ENCODE measurements around the gene USP13. TPM values are rescaled to one million over a fixed set of nuclear protein-coding genes. Genes with fewer than 3 reads are reported as not detected.
"Not testable (repeated sequence)": the region's sequence is repeated elsewhere in the genome, so short reads cannot be mapped to it uniquely, and the experiment has no call there.

Gene USP13
- total RNA-seq, 1 donor from 2014 or later, result 9.1 TPM

DNA sequence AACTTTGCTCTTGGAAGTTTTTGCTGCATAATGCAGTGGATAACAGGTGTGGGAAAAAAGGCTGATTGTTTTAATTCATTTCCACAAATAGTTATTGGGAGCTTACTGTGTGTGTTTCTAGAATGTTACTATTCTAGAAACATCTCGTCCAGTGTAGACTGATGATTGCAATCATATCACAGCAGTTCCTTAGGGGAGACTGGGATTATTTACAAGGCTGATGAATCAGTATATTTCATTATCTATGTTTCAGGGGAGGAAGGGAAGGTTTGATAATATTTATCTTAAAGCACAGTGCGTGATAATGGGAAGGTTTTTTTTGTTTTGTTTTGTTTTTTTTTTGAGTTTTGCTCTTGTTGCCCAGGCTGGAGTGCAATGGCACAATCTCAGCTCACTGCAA, 2.4 kb downstream of the USP13 start:
- DNase-seq (ENCODE audit: low spot score), result no peak

GRCh38 chr3:179658606-179659005, 5.8 kb downstream of the USP13 start:
- no peak for DNase-seq (ENCODE audit: low spot score)

DNA sequence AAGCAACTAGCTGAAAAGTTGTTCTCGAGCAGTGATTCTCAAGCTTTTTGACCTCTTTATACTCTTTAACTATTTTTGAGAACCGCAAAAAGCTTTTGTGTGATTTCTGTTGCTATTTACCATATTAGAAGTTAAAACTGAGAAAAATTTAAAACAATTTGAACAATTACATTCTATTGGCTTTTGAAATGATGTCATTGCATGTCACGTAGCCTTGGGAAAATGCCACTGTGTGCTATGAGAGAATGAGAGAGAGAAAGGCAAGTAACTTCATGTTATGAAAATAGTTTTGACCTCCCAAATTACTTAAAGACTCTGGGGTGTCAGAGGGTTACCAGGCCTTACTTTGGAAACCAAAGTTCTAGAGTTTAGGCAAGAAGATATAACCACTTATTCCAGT, 8.0 kb downstream of the USP13 start:
- no peak for DNase-seq (ENCODE audit: low spot score)

DNA sequence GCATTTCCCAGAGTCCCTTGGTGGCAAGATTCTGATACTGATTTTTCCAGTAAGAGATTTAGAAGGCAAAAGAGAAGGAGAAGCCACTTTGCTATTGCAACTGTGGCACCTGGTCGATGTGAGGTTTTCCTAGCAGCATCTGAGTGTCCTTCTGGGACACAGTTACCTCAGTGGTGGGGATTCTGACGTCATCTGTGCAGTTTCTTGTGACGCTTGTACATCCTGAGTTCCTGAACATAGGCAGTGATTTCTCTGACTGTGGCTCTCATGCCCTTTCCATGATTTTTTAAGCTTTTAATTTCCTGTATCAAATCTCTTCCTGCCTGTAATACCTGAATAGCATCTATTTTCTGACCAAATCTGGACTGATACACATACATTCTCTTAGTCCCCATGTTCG, 8.9 kb downstream of the USP13 start:
- no peak for DNase-seq (ENCODE audit: low spot score)

DNA sequence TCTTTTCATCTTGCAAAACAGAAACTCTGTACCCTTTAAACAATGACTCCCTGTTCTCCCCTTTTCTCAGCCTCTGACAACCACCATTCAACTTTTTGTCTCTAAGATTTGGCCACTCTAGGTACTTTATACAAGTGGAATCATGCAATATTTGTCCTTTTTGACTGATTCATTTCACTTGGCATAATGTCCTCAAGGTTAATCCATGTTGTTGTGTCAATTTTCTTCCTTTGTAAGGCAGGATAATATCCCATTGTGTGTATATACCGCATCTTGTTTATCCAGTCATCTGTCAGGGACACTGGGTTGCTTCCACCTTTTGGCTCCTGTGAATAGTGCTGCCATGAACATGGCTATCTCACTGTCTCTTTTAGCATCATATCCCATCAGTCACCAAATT, 10.3 kb downstream of the USP13 start:
- DNase-seq (ENCODE audit: low spot score), result no peak

GRCh38 chr3:179666030-179666429, 13.2 kb downstream of the USP13 start:
- DNase-seq (ENCODE audit: low spot score), result no peak

DNA sequence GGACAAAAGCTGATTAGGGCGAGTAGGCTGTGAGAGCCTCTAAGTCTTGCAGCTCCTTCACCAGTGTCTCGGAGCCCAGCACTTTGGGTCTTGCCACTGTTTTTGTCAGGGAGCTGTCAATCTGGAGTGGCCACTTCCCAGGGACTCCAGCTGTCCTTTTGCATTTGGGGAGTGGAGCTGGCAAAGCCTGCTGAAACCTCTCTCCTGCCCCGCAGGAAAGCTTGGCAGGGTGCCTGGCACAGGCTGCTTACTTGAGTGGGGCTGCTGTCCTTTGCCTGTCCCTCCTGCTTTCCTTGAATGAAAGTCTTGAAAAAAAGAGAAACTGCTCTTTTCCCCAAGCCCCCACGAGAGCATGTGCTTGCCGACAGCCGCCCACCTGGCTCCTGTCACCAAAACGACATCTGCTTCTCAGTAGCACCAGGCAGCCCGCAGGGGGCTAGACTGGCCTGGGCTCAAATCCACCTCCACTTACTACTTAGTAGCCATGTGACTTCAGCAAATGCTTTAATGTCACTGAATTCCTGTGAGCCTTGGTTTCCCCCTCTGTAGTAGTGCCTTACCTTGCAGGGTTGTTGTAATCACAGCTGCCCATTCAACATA, 13.7 kb downstream of the USP13 start:
- no peak for DNase-seq (ENCODE audit: low spot score)

- DNase-seq (ENCODE audit: low spot score), result no peak
Measured at GRCh38 chr3:179668429-179668828, 15.6 kb downstream of the USP13 start.

GRCh38 chr3:179670311-179670710, 17.5 kb downstream of the USP13 start:
- DNase-seq (ENCODE audit: low spot score), result no peak

- no peak for DNase-seq (ENCODE audit: low spot score)
Measured at GRCh38 chr3:179671309-179671708, 18.5 kb downstream of the USP13 start.

- DNase-seq (ENCODE audit: low spot score), result no peak
Measured at GRCh38 chr3:179671747-179672242, 19.0 kb downstream of the USP13 start.

DNA sequence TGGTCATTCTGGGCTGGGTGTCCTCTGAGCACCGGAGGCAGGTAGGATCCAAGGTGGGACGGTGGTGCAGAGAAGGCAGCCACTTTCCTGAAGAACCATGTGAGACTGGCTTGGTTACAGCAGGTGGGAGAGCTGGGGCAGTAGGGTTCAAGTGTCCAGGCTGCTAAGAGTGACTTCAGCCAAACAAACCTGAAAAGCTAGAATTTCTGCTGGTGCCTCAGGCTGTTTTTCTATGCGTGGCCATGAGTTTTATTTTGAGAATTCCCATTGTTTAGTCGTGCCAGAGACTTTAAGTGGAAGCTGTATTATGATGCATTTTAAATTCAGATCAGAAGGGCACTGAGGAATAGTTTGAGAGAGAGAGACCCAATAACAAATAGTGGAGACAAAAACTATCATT, 20.1 kb downstream of the USP13 start:
- DNase-seq (ENCODE audit: low spot score), result no peak

DNA sequence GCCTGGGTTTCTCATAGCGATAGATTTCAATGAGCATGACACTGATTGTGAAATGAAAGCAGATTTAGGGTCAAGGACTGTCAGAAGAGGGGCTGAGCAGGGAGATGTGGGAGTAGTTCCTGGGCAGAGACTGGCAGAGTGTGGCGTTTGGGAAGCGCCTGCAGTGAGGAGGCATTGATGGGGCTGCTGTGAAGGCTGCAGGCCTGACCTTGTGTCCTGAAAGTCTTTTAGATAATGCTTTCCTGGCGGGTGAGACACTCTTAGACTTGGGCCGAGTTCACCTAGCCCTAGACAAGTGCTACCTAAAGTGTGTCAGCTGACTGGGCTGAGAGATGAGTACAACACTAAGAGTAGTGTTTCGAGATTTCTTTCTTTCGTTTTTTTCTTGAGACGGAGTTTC, 20.7 kb downstream of the USP13 start:
- DNase-seq (ENCODE audit: low spot score), result no peak

GRCh38 chr3:179676081-179676480, 23.2 kb downstream of the USP13 start:
- DNase-seq (ENCODE audit: low spot score), result no peak

- no peak for DNase-seq (ENCODE audit: low spot score)
Measured at GRCh38 chr3:179677884-179678283, 25.0 kb downstream of the USP13 start.

- no peak for DNase-seq (ENCODE audit: low spot score)
Measured at GRCh38 chr3:179681492-179682263, 28.8 kb downstream of the USP13 start.

- DNase-seq (ENCODE audit: low spot score), result no peak
Measured at GRCh38 chr3:179682426-179683080, 29.7 kb downstream of the USP13 start.

GRCh38 chr3:179683286-179683685, 30.4 kb downstream of the USP13 start:
- DNase-seq (ENCODE audit: low spot score), result not testable (repeated sequence)

DNA sequence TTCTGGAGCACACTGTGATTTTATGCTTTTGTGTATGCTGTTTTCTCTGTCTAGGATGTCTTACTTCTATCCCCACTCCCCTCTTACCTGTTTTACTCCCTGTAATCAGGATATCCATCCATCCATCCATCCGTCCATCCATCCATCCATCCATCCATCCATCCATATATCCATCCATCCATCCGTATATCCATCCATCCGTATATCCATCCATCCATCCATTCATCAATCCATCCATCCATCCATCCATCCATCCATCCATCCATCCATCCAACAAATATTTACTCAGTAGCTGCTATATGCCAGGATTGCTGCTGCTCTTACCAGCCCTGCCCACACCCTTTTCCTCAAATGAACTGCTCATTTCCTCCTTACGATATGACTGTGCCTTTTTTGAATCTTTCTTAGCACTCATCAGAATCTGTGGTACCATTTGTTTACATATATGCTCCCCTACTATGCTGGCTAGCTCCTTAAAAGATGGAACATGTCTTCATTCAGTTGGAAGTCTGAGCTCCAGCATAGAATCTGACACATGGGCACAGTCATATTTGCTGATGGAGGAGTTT, 35.2 kb downstream of the USP13 start:
- DNase-seq (ENCODE audit: low spot score), result no peak

DNA sequence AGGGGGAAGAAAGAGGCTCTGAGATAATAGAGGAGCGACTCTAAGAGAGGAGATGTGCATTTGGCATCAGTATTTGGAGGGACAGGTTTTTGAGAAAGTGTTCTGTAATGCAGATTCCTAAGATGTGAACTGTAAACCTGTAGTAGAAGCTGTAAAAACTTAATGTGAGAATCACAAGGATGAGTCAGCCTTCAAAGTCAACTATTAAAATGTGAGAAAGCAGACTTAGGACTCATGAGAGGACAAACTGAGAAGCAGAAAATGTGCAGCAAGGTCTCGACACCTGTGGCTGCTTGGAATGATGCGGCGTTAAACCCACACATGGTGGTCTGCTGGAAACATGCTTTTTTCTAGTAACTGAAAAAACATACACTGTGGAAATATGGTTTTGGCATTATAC, 36.0 kb downstream of the USP13 start:
- DNase-seq (ENCODE audit: low spot score), result no peak

DNA sequence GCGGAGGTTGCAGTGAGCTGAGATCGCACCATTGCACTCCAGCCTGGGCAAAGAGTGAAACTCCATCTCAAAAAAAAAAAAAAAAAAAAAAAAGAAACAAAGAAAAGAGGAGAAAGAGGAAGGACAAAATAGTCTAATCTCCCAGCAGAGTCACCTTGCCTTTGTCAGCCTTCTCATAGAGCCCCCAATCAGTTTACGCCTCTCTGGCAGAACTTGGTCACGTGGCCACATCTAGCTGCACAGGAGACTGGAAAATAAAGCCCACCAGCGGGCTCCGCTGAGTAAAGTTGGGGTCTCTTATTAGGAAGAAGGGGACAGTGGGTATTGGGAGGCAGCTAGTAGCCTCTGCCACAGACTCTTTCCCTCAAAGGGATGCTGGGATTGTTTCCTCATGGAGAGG, 41.9 kb downstream of the USP13 start:
- DNase-seq (ENCODE audit: low spot score), result no peak

- no peak for DNase-seq (ENCODE audit: low spot score)
Measured at GRCh38 chr3:179695672-179696313, 43.0 kb downstream of the USP13 start.

All from ureter (tissue), 1 donor.